ENCODE measurements around the gene ARHGAP10.
"Not testable (repeated sequence)": the region's sequence is repeated elsewhere in the genome, so short reads cannot be mapped to it uniquely, and the experiment has no call there.

ARHGAP10 gene

GRCh38 chr4:147985376-147985775, 253.5 kb downstream of the ARHGAP10 start:
- TF ChIP-seq ZNF274 (IDR thresholded peaks at IDR 0.05; ENCODE audit: low read depth, low read length): no peak
- no peak overlapping the region for H3K4me3 ChIP-seq (ENCODE audit: low read length)

- no peak for TF ChIP-seq ZNF274 (IDR thresholded peaks at IDR 0.05; ENCODE audit: low read depth, low read length)
Measured at GRCh38 chr4:147987252-147987651, 255.4 kb downstream of the ARHGAP10 start.

DNA sequence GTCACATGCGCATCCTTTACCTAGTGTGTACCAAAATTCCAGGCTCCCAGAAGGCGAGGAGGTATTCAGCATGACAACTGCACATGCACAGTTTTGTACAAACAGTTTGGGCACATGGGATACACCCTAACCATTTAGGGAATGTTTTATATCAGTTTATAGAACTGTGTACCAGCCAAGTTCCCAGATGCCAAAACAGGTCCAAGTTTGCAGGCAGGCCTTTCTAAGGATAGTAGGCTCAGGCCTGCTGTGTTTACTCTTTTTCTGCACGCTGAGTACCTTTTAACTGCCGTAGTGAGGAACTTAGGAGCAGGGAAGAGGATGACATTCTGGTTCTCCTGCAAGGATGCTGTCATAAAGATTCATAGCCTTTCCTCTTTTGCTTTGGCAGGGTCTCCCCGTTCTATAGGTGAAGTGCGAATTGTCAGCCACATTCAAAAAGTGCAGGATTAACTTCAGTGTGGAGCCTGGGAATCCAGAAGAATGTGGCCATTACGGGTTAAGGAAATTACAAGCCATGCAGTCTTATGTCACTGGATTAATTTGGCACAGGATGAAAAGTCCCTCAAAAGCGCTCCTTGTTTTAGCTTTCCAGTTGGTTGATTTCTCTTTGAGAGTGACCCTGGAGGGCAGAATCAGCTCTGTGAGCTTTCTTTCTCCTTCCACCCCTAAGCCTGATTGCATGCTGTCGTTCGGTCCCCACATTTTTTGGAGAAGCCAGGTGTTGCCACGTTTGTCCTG, 259.8 kb downstream of the ARHGAP10 start:
- H3K4me3 ChIP-seq (ENCODE audit: low read length): no peak overlapping the region
- TF ChIP-seq ZNF274 (IDR thresholded peaks at IDR 0.05; ENCODE audit: low read depth, low read length): no peak

More at GRCh38 chr4:147987252-147987651, 255.4 kb downstream of the ARHGAP10 start:
- H3K4me3 ChIP-seq (ENCODE audit: low read length): no peak overlapping the region

DNA sequence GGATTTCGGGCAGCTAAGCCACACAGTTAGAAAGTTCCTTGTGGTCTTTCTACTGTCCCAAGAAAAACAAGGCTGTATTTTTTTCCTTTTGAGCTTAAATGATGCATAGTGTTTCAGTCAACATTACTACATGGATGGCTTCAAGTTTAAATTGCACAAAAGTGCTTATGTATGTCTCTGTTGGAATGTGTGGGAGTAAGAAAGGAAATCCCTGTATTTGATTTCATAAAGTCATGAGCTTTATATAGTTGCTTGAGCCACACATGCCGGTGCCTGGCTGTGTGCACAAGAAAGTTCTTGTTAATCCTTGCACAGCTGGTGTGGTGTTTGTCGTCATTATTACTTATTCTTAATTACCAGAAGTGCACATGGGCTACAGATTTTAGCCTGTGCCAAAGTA, 262.2 kb downstream of the ARHGAP10 start:
- no peak for TF ChIP-seq ZNF274 (IDR thresholded peaks at IDR 0.05; ENCODE audit: low read depth, low read length)
- no peak overlapping the region for H3K4me3 ChIP-seq (ENCODE audit: low read length)

- TF ChIP-seq ZNF274 (IDR thresholded peaks at IDR 0.05; ENCODE audit: low read depth, low read length): no peak
- no peak overlapping the region for H3K4me3 ChIP-seq (ENCODE audit: low read length)
Measured at GRCh38 chr4:147994491-147995385, 262.9 kb downstream of the ARHGAP10 start.

DNA sequence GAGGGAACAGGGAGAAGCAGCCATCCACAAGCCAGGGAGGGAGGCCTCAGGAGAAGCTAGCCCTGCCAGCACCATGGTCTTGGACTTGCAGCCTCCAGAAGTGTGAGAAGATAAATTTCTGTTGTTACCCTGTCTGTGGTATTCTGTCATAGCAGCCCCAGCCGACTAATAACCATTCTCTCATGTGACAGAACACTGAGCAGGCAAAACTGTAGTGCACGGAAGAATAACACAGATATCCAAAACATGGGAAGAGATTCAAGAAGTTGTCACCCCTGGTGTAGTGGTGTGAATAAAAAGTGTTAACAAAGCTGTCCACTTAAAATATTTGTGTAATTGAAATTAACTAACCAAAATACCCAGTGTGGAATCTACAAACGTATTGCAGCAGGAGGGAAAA, 265.0 kb downstream of the ARHGAP10 start:
- H3K4me3 ChIP-seq (ENCODE audit: low read length): no peak overlapping the region
- TF ChIP-seq ZNF274 (IDR thresholded peaks at IDR 0.05; ENCODE audit: low read depth, low read length): no peak

GRCh38 chr4:148000038-148000437, 268.1 kb downstream of the ARHGAP10 start:
- H3K4me3 ChIP-seq (ENCODE audit: low read length): not testable (repeated sequence)

DNA sequence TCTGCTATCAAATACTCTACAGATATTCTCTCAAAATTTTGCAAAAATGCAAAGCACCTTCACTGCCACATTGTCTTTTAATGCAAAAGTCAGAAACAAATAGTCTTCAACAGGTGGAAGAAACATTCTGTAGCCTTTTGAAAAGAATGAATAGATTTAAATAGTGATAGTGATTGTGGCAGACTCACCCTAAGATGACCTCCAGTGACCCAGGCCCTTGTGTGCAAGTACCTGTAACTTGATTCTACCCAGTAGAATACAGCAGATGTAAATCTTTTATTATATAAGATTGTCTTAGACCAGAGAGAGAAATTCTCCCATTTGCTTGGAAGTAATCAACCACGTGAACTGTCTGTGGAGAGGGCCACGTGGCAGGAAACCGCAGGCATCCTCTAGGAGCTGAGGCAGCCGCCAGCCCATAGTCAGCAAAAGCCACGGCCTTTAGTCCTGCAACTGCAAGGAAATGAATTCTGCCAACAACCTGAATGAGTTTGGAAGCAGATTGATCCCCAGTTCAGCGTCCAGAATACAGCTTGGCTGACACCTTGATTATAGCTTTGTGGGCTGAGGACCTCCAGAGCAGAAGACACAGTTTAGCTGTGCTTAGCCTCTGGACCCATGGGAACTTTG, 272.5 kb downstream of the ARHGAP10 start:
- TF ChIP-seq ZNF274 (IDR thresholded peaks at IDR 0.05; ENCODE audit: low read depth, low read length): no peak
- no peak overlapping the region for H3K4me3 ChIP-seq (ENCODE audit: low read length)

DNA sequence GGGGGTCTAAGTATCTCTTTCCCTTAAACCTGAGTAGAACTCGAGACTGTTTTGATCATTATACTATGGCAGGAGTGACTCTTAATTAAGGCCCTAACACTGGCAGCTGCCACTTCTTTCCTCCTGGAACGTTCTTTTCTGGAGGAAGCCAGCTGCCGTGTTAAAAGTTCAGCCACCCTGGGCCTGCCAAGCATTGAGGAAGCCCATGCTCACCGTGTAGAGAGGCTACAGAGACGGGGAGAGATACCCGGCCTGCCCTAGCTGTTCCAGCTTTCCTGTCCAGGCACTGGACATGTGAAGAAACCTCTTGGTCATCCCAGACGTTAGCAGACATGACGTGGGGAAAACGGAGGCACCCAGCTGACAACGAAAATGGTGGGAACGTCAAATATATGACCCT, 274.1 kb downstream of the ARHGAP10 start:
- TF ChIP-seq ZNF274 (IDR thresholded peaks at IDR 0.05; ENCODE audit: low read depth, low read length): no peak
- H3K4me3 ChIP-seq (ENCODE audit: low read length): no peak overlapping the region

GRCh38 chr4:148007314-148007760, 275.4 kb downstream of the ARHGAP10 start:
- H3K4me3 ChIP-seq (ENCODE audit: low read length): no peak overlapping the region
- TF ChIP-seq ZNF274 (IDR thresholded peaks at IDR 0.05; ENCODE audit: low read depth, low read length): no peak

DNA sequence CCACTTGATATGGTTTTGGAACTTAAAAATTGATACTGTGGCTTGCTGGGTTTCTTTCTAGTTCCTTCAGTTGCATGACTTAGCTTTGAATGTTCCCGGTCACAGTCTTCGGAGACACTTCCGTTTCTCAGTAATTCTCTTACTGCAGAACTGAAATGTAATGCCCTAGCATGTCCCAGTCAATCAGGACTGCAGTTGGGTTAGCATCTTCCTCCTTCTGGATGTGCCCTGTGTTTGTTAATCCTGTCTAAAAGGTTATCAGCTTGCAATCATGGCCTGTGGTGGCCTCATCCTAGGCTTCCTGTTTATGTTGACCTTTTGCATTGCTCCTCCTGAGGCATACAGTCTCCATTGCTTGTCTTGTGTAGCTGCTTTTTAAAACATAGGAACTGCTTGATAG, 275.9 kb downstream of the ARHGAP10 start:
- H3K4me3 ChIP-seq (ENCODE audit: low read length): no peak overlapping the region
- TF ChIP-seq ZNF274 (IDR thresholded peaks at IDR 0.05; ENCODE audit: low read depth, low read length): no peak

DNA sequence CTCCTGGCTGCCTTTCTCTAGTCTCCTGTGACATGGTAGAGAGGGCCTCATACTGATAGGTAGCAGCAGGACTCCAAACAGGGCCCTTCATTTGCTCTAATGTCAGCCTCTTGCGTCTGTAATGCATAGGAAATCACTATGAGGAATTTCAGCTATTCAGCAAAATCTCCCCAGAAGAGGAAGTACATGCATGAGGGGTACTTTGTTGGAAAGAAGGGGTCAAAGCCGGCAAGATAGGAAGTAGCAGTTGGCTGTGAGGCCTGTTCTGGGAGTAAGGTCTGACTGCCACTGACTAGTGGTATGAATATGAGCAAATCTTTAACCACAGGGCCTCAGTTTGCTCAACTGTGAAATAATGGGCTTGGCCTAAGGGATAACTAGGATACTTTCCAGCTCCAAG, 283.2 kb downstream of the ARHGAP10 start:
- TF ChIP-seq ZNF274 (IDR thresholded peaks at IDR 0.05; ENCODE audit: low read depth, low read length): no peak
- no peak overlapping the region for H3K4me3 ChIP-seq (ENCODE audit: low read length)

GRCh38 chr4:148015468-148015867, 283.6 kb downstream of the ARHGAP10 start:
- TF ChIP-seq ZNF274 (IDR thresholded peaks at IDR 0.05; ENCODE audit: low read depth, low read length): no peak
- H3K4me3 ChIP-seq (ENCODE audit: low read length): no peak overlapping the region

DNA sequence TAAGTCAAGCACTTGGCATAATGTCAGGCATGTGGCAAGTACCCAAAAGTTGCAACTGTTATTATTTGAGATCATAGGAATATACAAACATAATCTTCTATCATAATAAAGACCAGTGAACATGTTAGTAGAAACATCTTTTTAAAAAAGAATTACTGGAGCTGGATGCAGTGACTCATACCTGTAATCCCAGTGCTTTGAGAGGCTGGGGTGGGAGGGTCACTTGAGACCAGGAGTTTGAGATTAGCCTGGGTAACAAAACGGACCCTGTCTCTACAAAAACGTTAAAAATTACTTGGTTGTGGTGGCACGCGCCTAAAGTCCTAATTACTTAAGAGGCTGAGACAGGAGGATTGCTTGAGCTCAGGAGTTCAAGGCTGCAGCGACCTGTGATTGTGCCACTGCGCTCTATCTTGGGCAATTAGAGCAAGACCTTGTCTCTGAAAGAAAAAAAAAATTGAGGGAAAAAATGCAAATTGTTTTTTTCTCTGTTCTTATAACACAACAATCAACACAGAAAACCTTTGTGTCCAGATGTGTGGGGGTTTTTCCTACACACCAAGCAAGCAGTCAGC, 284.3 kb downstream of the ARHGAP10 start:
- no peak overlapping the region for H3K4me3 ChIP-seq (ENCODE audit: low read length)
- TF ChIP-seq ZNF274 (IDR thresholded peaks at IDR 0.05; ENCODE audit: low read depth, low read length): no peak

Data from GM08714 (cell line).